SK-N-SH treated with all-trans-retinoic acid at 6 μM for 48 hours (cell line): ENCODE data around the gene TNRC6B.

ENCODE experiments used
- PATZ1 ChIP-seq: fragments of 250-450 bp; sonication (Bioruptor Pico); IDR thresholded peaks from 2 replicates; pipeline ENCODE4 v1.8.0; 2020; ENCODE audit warnings: mild to moderate bottlenecking, moderate library complexity, borderline replicate concordance
- RARB ChIP-seq: fragments of 250-450 bp; sonication (Bioruptor Pico); IDR thresholded peaks from 2 replicates; pipeline ENCODE4 v1.8.0; 2021; ENCODE audit warnings: mild to moderate bottlenecking, moderate library complexity
- TCF4 ChIP-seq: fragments of 250-450 bp; sonication (Bioruptor Pico); IDR thresholded peaks from 2 replicates; pipeline ENCODE4 v1.8.0; 2021; ENCODE audit warnings: mild to moderate bottlenecking, moderate library complexity, borderline replicate concordance
- ZFP30 ChIP-seq: fragments of 450-650 bp; formaldehyde crosslinking; IDR thresholded peaks from 2 replicates; pipeline ENCODE4 v1.5.0; 2022; ENCODE audit warnings: mild to moderate bottlenecking, moderate library complexity

GRCh38 chr22:40376149-40376548 lies 198.4 kb downstream of the TNRC6B start:
- no peak for TF ChIP-seq PATZ1
- no peak for TF ChIP-seq ZFP30 (CRISPR knock-in tag)
- no peak for TF ChIP-seq TCF4
- TF ChIP-seq RARB (CRISPR knock-in tag) = no peak
